ENCODE measurements around the gene PDZK1.
"Not testable (repeated sequence)": the region's sequence is repeated elsewhere in the genome, so short reads cannot be mapped to it uniquely, and the experiment has no call there.

The PDZK1 gene

DNA sequence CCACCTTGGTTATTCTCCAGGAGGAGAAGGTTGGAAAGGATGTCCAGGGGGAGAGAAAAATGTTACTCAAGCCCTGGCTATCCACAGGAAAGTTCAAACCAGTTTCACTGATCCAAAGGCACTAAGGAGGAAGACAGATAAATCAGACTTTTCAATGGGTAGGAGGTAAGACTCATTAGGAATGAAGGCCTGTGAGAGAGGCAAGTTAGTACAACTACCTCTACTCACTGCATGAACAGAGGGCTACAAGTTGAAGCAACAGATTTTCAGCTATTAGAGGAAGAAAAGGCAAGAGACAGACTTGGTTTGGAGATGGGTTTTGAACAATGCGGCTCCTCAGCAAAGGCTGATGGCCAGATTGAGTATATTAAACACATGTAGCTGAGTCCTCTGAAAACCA is 29.0 kb upstream of the PDZK1 start:
- H3K4me3 ChIP-seq (ENCODE audit: low read depth, low read length) = no peak overlapping the region
- DNase-seq (ENCODE audit: low read depth) = no peak
- TF ChIP-seq MYC (IDR thresholded peaks at IDR 0.05; ENCODE audit: low read depth, low read length) (no peak), POLR2A (IDR thresholded peaks at IDR 0.05; ENCODE audit: extremely low read depth, insufficient read length) (no peak)
- TF ChIP-seq, protein P1, sequence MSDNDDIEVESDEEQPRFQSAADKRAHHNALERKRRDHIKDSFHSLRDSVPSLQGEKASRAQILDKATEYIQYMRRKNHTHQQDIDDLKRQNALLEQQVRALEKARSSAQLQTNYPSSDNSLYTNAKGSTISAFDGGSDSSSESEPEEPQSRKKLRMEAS (IDR thresholded peaks at IDR 0.05; ENCODE audit: low read depth, low read length) = no peak
- TF ChIP-seq, protein P2, sequence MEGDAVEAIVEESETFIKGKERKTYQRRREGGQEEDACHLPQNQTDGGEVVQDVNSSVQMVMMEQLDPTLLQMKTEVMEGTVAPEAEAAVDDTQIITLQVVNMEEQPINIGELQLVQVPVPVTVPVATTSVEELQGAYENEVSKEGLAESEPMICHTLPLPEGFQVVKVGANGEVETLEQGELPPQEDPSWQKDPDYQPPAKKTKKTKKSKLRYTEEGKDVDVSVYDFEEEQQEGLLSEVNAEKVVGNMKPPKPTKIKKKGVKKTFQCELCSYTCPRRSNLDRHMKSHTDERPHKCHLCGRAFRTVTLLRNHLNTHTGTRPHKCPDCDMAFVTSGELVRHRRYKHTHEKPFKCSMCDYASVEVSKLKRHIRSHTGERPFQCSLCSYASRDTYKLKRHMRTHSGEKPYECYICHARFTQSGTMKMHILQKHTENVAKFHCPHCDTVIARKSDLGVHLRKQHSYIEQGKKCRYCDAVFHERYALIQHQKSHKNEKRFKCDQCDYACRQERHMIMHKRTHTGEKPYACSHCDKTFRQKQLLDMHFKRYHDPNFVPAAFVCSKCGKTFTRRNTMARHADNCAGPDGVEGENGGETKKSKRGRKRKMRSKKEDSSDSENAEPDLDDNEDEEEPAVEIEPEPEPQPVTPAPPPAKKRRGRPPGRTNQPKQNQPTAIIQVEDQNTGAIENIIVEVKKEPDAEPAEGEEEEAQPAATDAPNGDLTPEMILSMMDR (IDR thresholded peaks at IDR 0.05; ENCODE audit: low read depth, low read length) = no peak

DNA sequence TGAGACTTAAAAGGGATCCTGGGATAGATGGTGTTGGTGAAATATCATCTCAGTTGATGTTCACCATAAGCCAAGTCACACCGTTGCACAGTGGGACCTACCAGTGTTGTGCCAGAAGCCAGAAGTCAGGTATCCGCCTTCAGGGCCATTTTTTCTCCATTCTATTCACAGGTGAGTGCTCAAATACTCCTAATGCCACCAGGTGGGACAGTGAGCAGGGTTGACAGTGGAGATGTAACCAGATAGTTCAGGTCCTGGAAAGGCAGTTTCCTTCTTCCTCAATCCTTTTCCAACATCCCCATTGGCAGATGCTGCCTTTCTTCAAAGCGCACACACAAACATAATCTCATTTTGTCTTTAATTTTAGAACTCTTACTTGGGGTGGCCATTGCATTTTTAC is 23.7 kb upstream of the PDZK1 start:
- no peak overlapping the region for H3K4me3 ChIP-seq (ENCODE audit: low read depth, low read length)
- TF ChIP-seq, protein P1 (IDR thresholded peaks at IDR 0.05; ENCODE audit: low read depth, low read length) = no peak
- TF ChIP-seq MYC (IDR thresholded peaks at IDR 0.05; ENCODE audit: low read depth, low read length) = no peak
- TF ChIP-seq, protein P2 (IDR thresholded peaks at IDR 0.05; ENCODE audit: low read depth, low read length) = no peak
- TF ChIP-seq POLR2A (IDR thresholded peaks at IDR 0.05; ENCODE audit: extremely low read depth, insufficient read length) = no peak
- DNase-seq (ENCODE audit: low read depth) = no peak

DNA sequence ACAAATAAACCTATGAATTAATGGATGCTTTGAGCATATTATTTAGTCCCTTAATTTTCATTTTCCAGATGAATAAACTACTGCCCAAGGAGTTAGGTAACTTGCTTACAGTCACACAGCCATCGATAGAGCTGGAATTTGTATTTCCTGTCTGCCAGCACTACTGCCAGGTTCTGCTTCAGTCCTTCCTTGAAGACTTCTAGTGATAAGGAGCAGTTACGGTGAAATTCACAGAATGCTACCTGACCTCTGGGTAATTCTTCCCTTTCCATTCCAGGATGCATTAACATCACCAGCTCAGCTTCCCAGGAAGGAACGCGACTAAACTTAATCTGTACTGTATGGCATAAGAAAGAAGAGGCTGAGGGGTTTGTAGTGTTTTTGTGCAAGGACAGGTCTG is 23.3 kb upstream of the PDZK1 start:
- no peak overlapping the region for H3K4me3 ChIP-seq (ENCODE audit: low read depth, low read length)
- TF ChIP-seq, protein P1 (IDR thresholded peaks at IDR 0.05; ENCODE audit: low read depth, low read length) = no peak
- TF ChIP-seq POLR2A (IDR thresholded peaks at IDR 0.05; ENCODE audit: extremely low read depth, insufficient read length) (no peak), MYC (IDR thresholded peaks at IDR 0.05; ENCODE audit: low read depth, low read length) (no peak)
- TF ChIP-seq, protein P2 (IDR thresholded peaks at IDR 0.05; ENCODE audit: low read depth, low read length) = no peak
- DNase-seq (ENCODE audit: low read depth) = no peak

DNA sequence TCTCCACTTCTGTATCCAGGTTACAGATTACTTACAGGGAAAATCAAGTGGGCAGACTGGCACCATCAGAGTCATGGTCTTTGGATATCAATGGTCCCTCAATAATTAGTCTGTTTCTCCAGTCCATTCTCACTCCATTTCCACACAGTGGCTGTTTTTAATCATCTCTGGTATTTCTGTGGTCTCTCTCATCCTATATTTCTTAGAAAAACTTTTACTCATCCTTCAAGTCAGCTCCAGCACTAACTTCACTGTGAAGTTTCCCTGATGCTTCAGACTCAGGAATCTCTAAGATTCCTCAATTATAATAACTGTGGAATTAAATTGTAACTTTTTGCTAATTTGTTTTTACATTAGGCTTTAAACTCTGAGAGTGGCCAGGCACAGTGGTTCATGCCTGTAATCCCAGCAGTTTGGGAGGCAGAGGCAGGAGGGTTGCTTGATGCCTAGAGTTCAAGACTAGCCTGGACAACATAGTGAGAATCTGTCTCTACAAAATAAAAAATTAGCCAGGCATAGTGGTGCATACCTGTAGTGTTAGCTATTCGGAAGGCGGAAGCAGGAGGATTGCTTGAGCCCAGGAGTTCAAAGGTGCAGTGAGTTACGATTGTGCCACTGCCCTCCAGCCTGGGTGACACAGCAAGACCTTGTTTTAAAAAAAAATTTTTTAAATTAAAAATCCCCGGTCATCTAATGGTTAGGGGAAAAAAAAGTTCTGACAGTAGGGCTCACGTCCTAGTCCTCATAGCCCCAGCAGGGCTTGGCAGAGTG is 22.7 kb upstream of the PDZK1 start:
- no peak overlapping the region for H3K4me3 ChIP-seq (ENCODE audit: low read depth, low read length)
- TF ChIP-seq, protein P1 (IDR thresholded peaks at IDR 0.05; ENCODE audit: low read depth, low read length) = no peak
- TF ChIP-seq, protein P2 (IDR thresholded peaks at IDR 0.05; ENCODE audit: low read depth, low read length) = no peak
- DNase-seq (ENCODE audit: low read depth) = no peak

DNA sequence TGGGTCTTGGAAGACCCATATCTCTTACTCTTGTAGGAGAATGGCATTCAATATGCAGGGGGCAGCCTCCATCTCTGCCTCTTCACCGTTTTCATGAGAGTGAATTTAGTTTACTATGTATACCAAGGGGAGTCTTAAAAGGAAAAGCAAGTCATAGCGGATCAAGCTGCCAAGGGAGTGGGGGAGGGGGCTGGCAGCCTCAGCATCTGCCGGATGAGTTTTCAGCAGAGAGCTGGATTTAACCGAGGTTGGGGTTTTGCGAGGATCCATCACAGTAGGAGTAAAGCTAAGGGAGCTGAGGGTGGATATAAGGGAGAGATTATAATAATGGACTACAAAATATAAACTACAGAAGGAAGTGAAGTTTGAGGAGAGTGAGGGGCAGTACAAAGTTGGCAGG is 22.0 kb upstream of the PDZK1 start:
- DNase-seq (ENCODE audit: low read depth) = no peak
- H3K4me3 ChIP-seq (ENCODE audit: low read depth, low read length) = no peak overlapping the region
- TF ChIP-seq, protein P1 (IDR thresholded peaks at IDR 0.05; ENCODE audit: low read depth, low read length) = no peak
- TF ChIP-seq, protein P2 (IDR thresholded peaks at IDR 0.05; ENCODE audit: low read depth, low read length) = no peak
- TF ChIP-seq MYC (IDR thresholded peaks at IDR 0.05; ENCODE audit: low read depth, low read length) = no peak

DNA sequence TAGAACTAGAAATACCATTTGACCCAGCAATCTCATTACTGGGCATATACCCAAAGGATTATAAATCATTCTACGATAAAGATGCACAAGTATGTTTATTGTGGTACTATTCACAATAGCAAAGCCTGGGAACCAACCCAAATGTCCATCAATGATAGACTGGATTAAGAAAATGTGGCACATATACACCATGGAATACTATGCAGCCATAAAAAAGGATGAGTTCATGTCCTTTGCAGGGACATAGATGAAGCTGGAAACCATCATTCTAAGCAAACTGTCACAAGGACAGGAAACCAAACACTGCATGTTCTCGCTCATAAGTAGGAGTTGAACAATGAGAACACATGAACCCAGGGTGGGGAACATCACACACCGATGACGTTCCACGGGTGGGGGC is 19.0 kb upstream of the PDZK1 start:
- H3K4me3 ChIP-seq (ENCODE audit: low read depth, low read length); DNase-seq (ENCODE audit: low read depth): not testable (repeated sequence)

Measured in NB4 (cell line).